Measurements from ENCODE around the gene ICAM2. TPM values are rescaled to one million over a fixed set of nuclear protein-coding genes. Genes with fewer than 3 reads are reported as not detected.

Gene ICAM2
- total RNA-seq, 1 experiment from 2014 or later: 0.33 TPM

- no peak for TF ChIP-seq ATF2 (CRISPR knock-in tag; IDR thresholded peaks at IDR 0.05; ENCODE audit: borderline replicate concordance, low read depth)
These were observed 38.2 kb upstream of the ICAM2 start (continued) for GRCh38 chr17:64058621-64059020.

GRCh38 chr17:64057701-64058263, 37.3 kb upstream of the ICAM2 start:
- Mint-ChIP-seq H3K27ac (no peak overlapping the region), H3K4me3 (no peak overlapping the region), H3K9me3 (no peaks in the 10 kb centered on the region), H3K36me3 (no peaks in the 10 kb centered on the region; the same call in 1 of the 2 replicates), H3K27me3 (ENCODE audit: low read depth) (no peaks in the 10 kb centered on the region), H3K4me1 (peaks cover 21% of the 10 kb centered on the region)
- ChIA-PET CTCF (no interaction called here), POLR2A (no interaction called here)
- TF ChIP-seq GABPB1 (CRISPR knock-in tag; IDR thresholded peaks at IDR 0.05) (peak; percentile 33; the same call in 1 of the 2 replicates), NR1H2 (CRISPR knock-in tag; IDR thresholded peaks at IDR 0.05) (no peak), NFE2L1 (CRISPR knock-in tag; IDR thresholded peaks at IDR 0.05) (no peak), CDX4 (CRISPR knock-in tag; IDR thresholded peaks at IDR 0.05; ENCODE audit: borderline replicate concordance) (no peak), SP1 (CRISPR knock-in tag; conservative IDR thresholded peaks at IDR 0.05) (no peak), ARID4B (CRISPR knock-in tag; IDR thresholded peaks at IDR 0.05; ENCODE audit: borderline replicate concordance) (no peak)
- ATAC-seq (no peak), DNase-seq (ENCODE audit: low spot score) (no peak)

- H3K27ac Mint-ChIP-seq: peak overlapping the region; percentile 69; the same call in 1 of the 2 replicates
- H3K4me1 Mint-ChIP-seq: peaks cover 21% of the 10 kb centered on the region
- H3K36me3 Mint-ChIP-seq: no peaks in the 10 kb centered on the region; the same call in 1 of the 2 replicates
- no peak overlapping the region for H3K4me3 Mint-ChIP-seq
- DNase-seq (ENCODE audit: low spot score): peak; percentile 63
- POLR2A ChIA-PET: interaction anchor here (0.6 to 1.2 kb wide), 3 partner anchors 89 to 226 kb away, joined by 3 to 5 read pairs (median 3); no protein-coding TSS in a partner anchor
- CTCF ChIA-PET: interaction anchor here (0.7 to 3.6 kb wide), 11 partner anchors 7 to 182 kb away, joined by 3 to 28 read pairs (median 7); partner anchors contain the start of genes CSHL1, ERN1 and GH1
- peak; percentile 53 for TF ChIP-seq MAX (CRISPR knock-in tag; IDR thresholded peaks at IDR 0.05)
- TF ChIP-seq MXD4 (CRISPR knock-in tag; IDR thresholded peaks at IDR 0.05; ENCODE audit: borderline replicate concordance): no peak
- H3K9me3 Mint-ChIP-seq: no peaks in the 10 kb centered on the region
- ATAC-seq: peak; percentile 99
- no peaks in the 10 kb centered on the region for H3K27me3 Mint-ChIP-seq (ENCODE audit: low read depth)
These were observed 36.0 kb upstream of the ICAM2 start for GRCh38 chr17:64056269-64057005.
